ENCODE measurements around the gene ZFP69B. TPM values are rescaled to one million over a fixed set of nuclear protein-coding genes. Genes with fewer than 3 reads are reported as not detected.

The ZFP69B gene
- polyA plus RNA-seq, 2 donors: 0.46 to 0.49 TPM

Other genes with a start within 250 kb of the ZFP69B start
- not detected for gene TMCO2, start 202.5 kb upstream of the ZFP69B start, polyA plus RNA-seq
- gene ZMPSTE24, start 192.2 kb upstream of the ZFP69B start, polyA plus RNA-seq: 10 to 100 TPM; 14.4 to 18.7 TPM
- gene COL9A2, start 133.2 kb upstream of the ZFP69B start, polyA plus RNA-seq: 1 to 10 TPM in 1 of 2 donors, under 1 TPM in 1; 0.54 to 1.3 TPM
- gene SMAP2, start 76.7 kb upstream of the ZFP69B start, polyA plus RNA-seq: 10 to 100 TPM in 1 of 2 donors, 1 to 10 TPM in 1; 9.1 to 14.2 TPM
- gene ZFP69, start 26.8 kb downstream of the ZFP69B start, polyA plus RNA-seq: 1 to 10 TPM; 1.4 to 3.1 TPM
- gene EXO5, start 58.3 kb downstream of the ZFP69B start, polyA plus RNA-seq: 1 to 10 TPM; 3.6 to 4.3 TPM
- gene ZNF684, start 81.2 kb downstream of the ZFP69B start, polyA plus RNA-seq: 1 to 10 TPM; 1.3 to 1.7 TPM
- under 1 TPM; 0.35 to 0.56 TPM for gene RIMS3, start 215.2 kb downstream of the ZFP69B start, polyA plus RNA-seq
- 10 to 100 TPM; 24.8 to 37.2 TPM for gene NFYC, start 241.2 kb downstream of the ZFP69B start, polyA plus RNA-seq